Ovary (tissue), 3 donors: ENCODE measurements around the gene PHLPP2.

Experiments
- CTCF ChIP-seq, 3 donors: fragments of 450-650 bp in 2 of 3; fragments of 200-600 bp in 1 of 3; IDR thresholded peaks; one replicate each; pipeline versions ENCODE4 v1.5.1 to v1.8.0; 2016 to 2022; ENCODE audit warnings: antibody characterized with exemption in 3 of 3, mild to moderate bottlenecking in 1 of 3
- POLR2A ChIP-seq: fragments of 450-650 bp; IDR thresholded peaks from one replicate; pipeline ENCODE4 v1.6.1; 2017; ENCODE audit warnings: antibody characterized with exemption, mild to moderate bottlenecking, moderate library complexity
- donor health status: DM: no; HTN: no; CAD: no.

DNA sequence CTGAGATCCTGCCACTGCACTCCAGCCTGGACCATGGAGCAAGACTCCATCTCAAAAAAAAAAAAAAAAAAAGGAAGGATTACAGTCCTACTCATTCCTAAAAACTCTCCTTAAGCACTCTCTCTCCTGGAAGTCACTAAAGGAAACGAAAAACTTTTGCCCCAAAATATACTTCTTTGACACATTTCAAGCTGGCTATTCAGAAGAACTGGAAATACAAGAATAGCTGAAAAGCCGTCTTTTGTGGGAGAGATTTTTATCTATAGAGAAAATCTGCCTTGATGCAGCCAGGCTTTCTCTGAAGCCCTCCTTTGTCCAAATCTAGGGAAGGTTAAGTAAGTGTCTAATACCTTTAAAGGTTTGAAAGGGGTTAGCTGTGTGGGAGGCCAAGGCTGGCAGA, 115.4 kb downstream of the PHLPP2 start:
- no peak for TF ChIP-seq CTCF (IDR thresholded peaks at IDR 0.05)
- TF ChIP-seq POLR2A = no peak
